GM18907 (cell line): ENCODE results near the gene SRGAP2B.
"Not testable (repeated sequence)": the region's sequence is repeated elsewhere in the genome, so short reads cannot be mapped to it uniquely, and the experiment has no call there.

Experiments
- ATAC-seq: cut with Tn5 transposase; IDR thresholded peaks from one replicate; pipeline ENCODE4 v1.9.1; 2021; ENCODE audit warnings: mild to moderate bottlenecking, moderate library complexity; ENCODE audit not compliant: unreplicated experiment

Gene SRGAP2B

DNA sequence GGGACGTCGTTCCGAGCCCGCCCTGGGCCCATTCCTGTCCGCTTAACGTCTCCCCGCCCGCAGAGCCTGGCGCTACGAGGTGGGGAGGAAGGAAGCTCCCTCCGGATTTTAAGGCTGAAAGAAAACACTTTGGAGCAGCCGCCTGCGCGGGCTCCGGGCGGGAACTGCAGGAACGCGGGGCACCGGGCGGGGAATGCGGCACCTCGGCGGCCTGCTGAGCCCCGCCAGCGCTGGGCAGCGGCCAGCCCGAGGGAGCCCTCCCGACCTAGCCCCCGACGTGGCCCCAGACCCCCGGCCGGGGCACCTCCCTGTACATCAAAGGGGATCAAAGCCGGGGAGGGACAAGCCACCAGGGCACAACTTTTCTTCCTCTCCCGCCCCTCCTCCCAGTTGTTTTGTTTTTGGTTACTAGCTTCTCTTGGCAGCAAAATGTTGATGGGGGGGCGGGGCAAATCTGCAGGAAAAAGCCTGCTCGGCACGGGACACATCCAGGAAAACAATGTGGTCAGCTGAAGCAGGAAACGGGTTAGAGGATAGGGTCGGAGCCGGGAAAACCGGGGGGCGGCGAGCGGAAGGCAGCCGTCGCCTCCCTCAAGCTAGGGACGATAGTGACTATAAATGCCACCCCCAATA is 1.5 kb downstream of the SRGAP2B start:
- not testable (repeated sequence) for ATAC-seq

DNA sequence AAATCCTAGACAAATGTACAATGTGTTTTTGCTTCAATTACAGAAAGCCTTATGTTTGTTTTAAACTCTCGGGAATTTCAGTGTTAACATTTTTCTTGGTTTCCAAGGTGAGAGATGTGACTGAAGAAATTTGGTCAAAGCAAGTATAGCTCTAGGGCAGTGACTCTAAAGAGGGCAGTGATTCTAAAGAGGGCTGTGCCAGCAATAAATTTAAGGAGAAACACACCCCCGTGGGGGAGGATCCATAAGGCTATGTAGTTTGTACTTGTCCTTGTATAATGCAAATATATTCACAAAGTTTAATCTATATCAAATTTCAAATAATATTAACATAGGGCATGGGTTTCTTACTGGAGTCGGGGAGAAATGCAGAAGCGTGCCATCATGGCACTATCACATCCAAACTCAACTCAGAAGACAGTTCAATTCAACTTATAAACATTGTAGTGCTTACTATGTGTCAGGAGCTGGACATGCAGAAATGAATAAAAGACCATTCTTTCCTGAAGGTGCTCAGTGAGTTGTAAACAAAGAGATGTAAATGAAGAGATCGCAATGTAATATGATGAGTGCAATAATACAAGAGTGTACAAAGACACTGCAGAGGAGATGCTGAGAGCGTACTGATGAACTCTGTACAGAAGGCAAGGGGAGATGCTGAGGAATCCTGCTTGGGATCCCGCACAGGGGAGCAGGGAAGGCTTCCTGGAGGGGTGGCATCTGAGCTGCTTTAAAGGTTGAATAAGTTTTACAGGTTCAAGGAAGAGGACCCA is 12.5 kb downstream of the SRGAP2B start:
- ATAC-seq, result not testable (repeated sequence)

DNA sequence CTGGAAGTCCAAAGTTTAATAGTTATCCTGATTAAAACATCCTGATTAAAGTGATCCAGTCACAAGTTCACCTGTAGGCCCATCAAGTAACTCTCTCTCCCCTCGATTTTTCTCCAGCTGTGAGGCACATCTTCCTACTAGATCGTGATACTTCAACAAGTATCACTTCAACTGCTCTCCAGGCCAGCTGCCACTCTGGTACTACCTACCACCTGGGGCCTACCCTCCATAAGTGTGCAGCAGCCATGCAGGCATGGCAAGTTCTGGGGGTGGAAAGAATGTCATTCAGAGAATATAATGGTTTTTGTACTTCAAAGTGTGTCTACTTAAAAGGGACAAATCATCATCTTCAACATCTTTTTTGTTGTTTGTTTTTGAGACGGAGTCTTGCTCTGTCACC is 14.9 kb downstream of the SRGAP2B start:
- ATAC-seq, result not testable (repeated sequence)

DNA sequence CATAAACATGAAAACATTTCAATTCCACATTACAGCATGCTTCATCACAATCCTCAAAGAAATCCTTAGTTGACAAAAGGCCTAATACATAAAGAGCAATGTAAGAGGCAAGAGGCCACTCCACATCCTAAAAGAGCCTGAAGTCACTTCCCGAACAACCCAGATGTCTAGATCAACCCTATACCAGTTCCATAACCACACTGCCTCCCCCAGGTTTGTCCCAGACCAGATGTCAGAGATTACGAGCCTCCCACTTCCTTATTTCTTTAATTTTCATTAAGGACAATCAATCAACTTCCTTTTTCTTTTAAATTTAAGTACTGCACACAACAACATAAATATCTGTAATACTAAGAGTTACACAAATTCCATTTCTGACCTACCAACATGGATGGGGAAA is 15.4 kb downstream of the SRGAP2B start:
- ATAC-seq, result not testable (repeated sequence)

DNA sequence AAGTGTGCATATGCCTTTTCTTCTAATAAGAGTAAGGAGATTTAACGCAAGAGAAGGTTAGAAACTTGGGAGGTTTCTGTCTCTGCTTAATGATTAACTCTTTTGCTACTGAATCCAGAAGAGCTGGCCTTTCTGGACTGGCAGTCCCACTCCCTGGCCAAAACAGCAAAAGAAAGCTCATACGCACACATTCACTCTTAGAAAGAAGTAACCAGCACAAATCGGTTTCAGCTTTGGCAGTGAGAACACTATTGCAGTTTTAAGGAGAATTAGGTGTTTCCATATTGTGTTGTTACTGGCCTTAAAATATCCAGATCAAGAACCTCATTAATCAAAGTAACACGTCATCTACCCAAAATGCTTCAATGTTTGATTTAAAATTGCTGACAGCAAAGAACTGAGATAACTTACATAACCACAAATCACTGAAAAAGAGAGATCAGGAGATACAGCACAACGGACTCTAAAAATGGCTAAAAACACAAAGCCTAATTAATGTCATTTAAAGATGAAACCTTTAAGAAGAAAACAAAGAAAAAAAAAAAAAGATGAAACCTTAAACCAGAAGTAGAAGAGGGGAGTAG is 16.2 kb downstream of the SRGAP2B start:
- ATAC-seq, result not testable (repeated sequence)

DNA sequence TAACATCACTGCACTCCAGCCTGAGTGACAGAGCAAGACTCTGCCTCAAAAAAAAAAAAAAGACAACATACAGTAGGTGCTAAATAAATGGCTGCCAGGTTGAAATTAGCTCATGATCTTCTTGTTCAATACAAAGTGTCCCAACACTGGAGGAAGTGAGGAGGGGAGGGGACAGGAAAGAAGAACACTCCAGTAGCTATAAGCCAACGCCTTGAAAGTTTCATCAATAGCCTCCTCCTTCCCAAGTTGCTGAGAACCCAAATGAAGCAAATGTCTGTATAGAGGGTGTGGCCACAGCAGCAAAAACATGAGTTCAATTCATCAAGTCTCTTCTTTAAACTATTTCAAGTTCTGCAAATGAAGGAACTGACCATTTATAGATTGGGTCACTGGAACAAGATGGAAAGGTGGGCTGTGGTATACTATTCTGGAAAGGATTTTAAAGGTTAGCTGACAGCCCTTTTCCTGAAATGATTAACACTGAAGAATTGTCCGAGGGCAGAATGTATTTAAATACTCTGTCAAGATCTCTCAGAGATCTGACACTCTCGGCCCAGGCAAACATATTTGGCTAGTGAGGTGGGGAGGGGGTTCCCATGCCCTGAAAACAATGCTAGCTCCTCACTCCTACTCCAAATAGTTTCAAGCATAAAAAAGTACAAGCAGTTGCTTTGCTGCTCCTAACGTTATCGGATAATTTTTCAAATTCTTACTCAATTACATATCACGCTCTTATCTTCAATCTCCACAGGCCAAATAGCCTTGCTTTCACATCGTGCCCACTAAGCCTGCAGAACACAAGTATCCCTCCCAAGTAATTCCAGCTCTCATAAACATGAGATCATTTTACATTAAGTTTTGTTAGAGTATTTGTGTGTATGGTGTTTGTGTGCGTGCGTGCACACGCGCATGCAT is 17.0 kb downstream of the SRGAP2B start:
- ATAC-seq, result not testable (repeated sequence)

DNA sequence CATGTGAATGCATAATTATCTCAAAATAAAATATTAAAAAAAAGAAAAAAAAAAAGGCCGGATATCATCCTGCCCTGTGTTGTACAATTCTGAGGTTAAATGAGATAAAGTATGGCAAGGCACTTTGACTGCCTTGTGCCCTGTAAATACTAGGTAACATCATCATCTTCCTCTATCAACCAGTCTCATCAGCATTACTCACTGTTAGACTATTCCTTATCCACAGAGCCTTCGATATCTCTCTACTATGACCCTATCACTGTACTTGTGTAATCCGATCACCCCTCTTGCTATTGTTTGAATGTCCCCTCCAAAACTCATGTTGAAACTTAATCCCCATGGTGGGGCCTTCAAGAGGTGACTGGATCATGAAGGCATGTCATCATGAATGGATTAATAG is 18.3 kb downstream of the SRGAP2B start:
- ATAC-seq, result not testable (repeated sequence)

DNA sequence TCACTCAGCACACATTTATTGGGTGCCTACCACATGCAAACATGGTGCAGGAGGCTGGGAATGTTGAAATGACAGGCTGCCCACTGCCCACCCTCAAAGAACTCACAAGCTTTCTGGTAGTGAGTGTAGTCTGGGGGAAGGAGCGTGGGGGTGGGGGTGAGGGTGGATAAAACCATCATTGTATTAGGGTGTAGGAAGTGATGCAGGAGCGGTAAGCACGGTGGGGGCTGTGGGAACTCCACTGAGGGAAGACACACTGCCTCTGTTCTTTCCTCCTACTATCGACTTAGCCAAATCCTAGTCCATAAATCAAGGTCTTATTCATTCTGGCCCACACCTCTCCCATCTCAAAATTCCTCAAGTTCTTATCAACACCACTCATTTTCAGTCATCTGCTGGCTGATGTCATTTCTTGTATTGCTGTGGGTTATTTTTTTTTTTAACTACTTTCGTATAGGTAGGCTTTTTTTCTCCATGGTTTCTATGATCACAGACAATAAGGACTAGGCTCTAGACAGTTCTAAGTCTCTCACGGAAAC is 21.0 kb downstream of the SRGAP2B start:
- ATAC-seq, result not testable (repeated sequence)

DNA sequence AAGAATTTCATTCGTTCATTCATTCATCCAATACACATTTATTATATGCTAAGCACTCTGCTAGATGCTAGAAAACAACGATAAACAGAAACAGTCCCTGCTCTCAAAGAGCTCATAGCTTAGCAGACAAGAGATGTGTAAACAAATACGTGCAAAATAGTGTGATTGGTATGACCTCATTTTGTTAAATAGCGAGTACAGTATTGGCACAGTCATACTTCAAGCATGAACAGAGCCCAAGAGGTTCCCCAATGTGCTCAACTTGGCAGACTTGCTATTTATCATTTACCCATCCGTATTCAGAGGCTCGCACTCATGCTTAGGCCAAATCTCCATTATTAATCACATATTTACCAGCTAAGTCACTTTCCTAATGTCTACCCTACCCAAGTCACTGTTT is 23.6 kb downstream of the SRGAP2B start:
- not testable (repeated sequence) for ATAC-seq

DNA sequence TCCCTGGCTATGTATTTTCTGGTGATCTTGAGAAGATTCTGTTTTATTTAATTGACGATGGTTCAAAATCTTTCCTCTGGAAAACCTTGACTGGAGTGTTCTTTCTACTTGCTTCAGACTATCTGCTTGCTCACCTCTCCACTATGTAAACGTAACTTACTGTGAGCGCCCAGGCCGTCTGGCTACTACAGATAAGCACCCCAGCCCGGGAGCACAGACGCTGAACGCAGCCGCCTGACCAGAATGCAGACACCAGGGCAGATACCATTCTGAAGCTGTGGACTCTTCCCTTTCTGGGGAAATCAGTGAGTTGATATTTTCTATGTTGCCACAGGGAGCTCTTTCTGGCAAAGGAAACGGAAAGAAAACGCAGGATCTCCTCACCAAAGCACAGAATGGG is 28.6 kb downstream of the SRGAP2B start:
- ATAC-seq, result not testable (repeated sequence)

DNA sequence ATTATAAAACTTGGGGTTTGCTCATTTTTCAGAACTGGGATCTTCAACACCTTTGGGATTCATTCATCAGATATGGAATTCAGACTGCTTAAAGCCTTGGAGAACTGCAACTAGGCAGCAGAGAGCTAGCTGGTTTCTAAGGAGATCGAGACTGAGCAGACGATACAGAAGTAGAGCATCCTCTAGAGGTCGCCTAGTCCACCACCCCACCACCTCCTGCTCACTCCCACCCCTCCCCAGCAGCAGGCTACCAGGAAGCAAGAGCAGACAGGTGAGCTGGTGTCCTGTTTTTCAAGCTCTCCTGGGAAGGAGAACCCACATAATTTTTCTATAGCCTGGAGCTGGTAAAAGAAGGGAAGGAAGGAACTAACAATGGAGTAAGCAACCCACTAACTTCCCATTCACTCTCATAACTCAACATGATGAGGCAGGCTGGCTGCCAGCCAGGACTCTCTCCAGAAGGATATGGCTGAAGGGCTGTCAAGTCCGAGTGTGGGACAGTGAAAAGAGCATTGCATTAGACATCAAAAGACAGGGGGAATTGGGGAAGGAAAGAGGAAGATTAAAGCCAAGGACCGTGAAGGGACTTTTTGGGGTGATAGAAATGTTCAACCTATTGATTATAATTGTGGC is 29.8 kb downstream of the SRGAP2B start:
- ATAC-seq, result peak; percentile 68

DNA sequence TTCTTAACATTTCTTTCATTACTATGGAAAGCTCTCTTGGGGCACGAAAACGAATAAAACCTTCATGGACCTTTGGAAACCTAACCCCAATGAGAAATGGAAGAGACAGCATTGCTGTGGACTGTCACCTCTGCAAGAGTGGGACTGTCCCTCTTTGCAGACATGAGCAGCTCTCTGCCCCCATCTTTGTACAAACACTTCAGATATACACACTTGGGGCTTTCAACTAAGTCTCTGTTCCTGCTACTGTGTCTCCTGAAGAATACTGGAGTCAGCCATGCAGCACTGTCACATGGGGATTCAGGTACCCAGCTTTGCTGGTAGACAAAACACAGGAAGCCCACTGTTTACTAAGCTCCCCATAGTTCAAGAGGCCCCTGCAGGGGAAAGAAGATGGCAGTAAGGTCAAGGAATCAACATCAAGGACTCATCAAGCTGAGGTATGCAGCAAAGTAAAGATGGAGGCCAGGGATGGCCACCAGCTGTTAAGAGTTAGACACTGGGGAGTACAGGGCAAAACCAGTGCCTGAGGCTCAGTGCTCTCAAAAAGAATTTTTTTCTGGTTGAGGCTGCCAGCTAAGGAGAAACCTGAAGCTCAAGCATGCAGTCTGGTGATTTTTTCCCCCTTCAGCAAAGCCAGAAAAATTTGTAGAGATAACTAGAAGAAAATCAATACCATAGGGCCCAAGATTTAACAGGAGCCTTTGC is 31.0 kb downstream of the SRGAP2B start:
- not testable (repeated sequence) for ATAC-seq

DNA sequence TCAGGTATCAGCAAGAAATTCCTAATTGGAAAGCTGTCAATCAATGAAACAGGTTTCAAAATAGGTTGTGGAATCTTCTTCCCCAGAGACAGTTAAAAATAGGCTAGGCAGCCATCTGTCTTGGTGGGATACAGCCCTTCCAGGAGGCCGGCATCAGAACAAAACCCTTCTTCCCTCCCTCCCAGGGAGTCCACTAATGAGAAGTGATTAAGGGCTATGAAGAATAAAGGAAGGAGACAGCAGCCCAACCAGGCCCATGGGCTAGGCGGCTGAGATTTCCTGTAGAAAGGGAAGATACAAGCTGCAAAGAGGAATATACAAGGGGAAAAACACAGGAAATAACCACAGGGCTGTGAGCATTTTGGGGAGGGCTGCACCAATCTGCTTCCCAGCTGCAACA is 31.8 kb downstream of the SRGAP2B start:
- not testable (repeated sequence) for ATAC-seq

DNA sequence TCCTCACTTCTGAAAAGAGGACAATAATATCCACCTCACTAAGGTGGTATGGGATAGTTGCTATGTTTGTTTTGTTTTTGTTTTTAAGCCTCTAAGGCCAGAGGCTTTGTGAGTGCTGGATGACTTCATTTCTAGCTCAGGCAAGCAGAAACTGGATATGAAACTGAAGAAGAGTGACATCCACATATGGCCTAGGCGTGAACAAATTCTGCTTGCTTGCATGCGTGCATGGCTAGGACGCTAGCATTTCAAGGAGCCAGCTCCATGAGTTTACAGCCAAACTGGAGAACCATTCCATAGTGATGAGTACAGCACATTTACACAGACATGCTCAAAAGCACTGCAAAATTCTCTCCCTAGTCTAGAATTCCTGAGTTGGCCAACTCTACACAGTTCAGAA is 36.9 kb downstream of the SRGAP2B start:
- peak; percentile 43 for ATAC-seq

DNA sequence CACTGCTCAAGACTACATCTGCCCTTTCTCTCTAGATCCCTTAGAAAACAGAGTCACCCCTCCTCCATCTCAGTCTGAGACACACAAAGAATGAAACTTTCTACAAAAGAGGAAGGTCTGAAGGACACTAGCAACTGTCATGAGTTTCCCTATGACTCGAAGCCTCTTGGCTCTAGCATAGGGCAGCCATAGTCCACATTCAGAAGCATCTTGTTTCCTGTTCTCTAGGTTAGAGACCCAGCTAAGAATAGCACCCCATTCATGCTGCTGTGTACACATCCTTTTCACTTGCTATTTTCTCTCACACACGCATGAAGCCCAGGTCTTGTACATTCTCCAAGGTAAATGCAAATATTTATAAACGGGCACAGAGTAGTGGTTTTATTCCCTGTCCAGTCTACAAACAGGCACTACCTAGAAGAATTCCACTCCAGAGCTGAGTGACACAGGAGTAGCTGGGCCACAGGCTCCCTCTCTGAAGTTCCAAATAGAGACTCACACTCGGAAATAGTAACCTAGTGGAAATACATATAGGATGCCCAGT is 39.8 kb downstream of the SRGAP2B start:
- peak; percentile 99 for ATAC-seq

DNA sequence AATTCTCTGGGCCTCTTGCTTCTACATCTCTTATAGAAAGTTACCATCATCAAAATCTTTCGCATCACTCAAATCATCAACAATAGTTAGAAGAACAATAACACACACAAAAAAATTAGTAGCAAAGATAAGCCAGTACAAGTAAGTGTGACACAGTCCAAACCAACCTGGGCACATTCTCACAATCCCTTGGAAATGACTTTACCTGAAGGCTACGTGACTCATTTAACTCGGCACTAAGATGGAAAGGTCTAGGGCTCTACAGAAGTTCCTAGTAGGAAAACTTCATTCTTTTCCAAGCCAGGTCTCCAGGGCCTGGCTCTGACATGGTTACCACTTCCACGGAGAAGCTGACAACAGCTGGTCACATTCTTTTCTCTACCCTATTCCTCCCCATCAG is 41.7 kb downstream of the SRGAP2B start:
- not testable (repeated sequence) for ATAC-seq

DNA sequence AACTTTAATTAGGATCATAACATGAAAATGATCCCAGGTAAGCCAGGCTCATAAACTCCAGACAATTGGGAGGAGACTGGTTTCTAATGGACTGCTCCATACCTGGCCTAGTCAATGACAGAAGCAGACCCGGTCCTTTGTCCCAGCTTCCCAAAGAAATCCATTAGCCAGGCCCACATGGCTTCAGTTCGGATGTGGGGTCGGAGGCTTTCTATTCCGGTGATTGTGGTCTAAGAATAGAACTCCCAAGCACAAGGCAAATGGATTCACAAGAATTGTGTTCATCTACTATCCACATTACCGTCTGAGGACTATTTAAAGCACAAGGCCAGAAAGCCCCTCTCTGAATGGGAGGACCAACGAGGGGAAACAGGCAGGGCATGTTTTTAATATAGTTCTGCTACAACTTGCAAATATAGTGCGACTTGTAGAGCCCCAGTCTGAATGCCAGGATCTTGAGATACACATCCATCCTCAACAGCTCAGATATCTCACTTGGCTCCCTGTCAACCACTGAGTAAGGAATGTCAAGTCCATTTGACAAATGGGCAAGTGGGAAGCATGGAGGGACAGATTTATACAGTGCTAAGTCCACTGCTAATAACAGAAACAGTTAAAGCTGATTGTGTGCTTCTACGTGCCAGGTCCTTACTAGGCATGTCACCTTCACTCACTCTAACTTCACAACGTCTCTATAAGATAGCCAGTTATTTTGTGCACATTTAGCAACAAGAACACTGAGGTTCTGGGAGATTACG is 42.9 kb downstream of the SRGAP2B start:
- not testable (repeated sequence) for ATAC-seq

DNA sequence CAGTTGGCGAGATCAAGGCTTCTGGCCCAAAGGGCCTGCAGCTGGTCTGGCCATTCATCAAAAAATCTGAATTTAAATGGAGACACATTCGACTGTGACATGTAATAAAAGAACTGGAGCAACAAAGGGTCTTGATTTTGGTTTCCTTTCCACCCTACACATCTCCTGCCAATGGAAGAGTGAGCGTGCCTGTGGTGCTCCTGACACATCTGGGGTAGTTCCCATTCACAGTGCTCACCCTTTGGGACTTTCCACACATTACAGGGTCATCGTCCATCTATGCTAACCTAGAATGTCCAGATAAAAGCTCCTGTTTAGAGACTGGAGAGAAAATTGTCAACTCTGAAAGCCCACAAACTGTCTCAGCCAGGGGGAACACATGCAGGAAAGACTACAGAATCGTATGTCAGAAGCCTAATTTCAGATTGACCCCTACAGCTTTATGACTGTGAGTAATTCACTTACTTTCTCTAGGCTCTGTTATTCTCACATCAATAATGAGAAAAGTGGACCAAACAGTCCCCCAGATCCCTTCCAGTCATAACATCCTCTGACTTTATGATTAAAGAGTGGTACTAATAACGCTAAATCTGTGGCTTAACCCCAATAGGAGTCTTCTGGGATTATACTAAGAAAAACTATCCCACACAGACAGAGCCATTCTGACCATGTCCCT is 46.8 kb downstream of the SRGAP2B start:
- not testable (repeated sequence) for ATAC-seq
